Astrocyte of the spinal cord (primary cell): ENCODE data around the gene SYNPO2.

ENCODE experiments used
- DNase-seq: peaks from one replicate; pipeline ENCODE4 v3.0.0; 2011; ENCODE audit warnings: low read depth, low spot score
- H3K4me3 ChIP-seq: 2 replicates; pipeline ENCODE4 v1.5.1; 2011; ENCODE audit warnings: low read depth, mild to moderate bottlenecking, low read length, moderate library complexity
- CTCF ChIP-seq: IDR thresholded peaks from 2 replicates; pipeline ENCODE4 v1.5.1; 2012; ENCODE audit warnings: low read depth, mild to moderate bottlenecking, low read length, inconsistent platforms
- in situ Hi-C: cut with HindIII; loops from 2 replicates; pipeline ENCODE4 v1.10.0; 2017; ENCODE audit warnings: low sequenced_read_pairs

Gene SYNPO2

GRCh38 chr4:118879409-118879808, 9.2 kb upstream of the SYNPO2 start:
- DNase-seq, result no peak
- in situ Hi-C loops, result no loop called here
- H3K4me3 ChIP-seq, result no peak overlapping the region
- TF ChIP-seq CTCF, result no peak

GRCh38 chr4:118881512-118882146, 7.0 kb upstream of the SYNPO2 start:
- in situ Hi-C loops, result no loop called here
- TF ChIP-seq CTCF, result no peak
- DNase-seq, result no peak
- H3K4me3 ChIP-seq, result no peak overlapping the region

GRCh38 chr4:118883861-118884260, 4.8 kb upstream of the SYNPO2 start:
- no peak for DNase-seq
- in situ Hi-C loops, result no loop called here
- H3K4me3 ChIP-seq, result no peak overlapping the region
- peak; percentile 6 for TF ChIP-seq CTCF

- in situ Hi-C loops, result no loop called here
- DNase-seq, result no peak
- TF ChIP-seq CTCF, result no peak
- no peak overlapping the region for H3K4me3 ChIP-seq
Measured at GRCh38 chr4:118884716-118885115, 3.9 kb upstream of the SYNPO2 start.

- no peak for TF ChIP-seq CTCF
- H3K4me3 ChIP-seq, result peak overlapping the region; percentile 53
- in situ Hi-C loops, result no loop called here
- no peak for DNase-seq
Measured at GRCh38 chr4:118889312-118889691, 648 bp downstream of the SYNPO2 start.

GRCh38 chr4:118894034-118894433, 5.4 kb downstream of the SYNPO2 start:
- no peak for DNase-seq
- in situ Hi-C loops, result no loop called here
- TF ChIP-seq CTCF, result no peak
- H3K4me3 ChIP-seq, result no peak overlapping the region

GRCh38 chr4:118898221-118898620, 9.6 kb downstream of the SYNPO2 start:
- no peak for TF ChIP-seq CTCF
- no peak for DNase-seq
- no peak overlapping the region for H3K4me3 ChIP-seq
- in situ Hi-C loops, result no loop called here
